Measurements from ENCODE around the gene CCDC171.

CCDC171 gene

DNA sequence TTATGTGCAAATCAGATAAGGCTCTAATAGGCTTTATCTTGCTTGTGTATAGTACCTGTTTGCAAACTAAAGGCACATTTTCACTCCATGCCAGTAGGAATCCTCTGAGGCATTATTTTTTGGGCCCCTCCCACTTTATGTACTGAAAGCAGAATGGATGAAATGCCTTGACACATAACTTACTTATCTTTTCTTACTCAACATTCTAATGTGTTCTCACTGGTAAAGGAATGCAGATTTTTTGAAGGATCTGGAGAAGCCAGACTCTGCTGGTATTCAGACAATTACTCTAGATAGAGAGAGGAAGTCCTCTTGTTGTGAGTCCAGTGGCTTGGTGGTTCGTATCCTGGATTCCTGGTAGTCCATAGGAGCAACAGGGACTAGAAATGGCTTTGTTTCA, 336.7 kb downstream of the CCDC171 start:
- no peak for DNase-seq

DNA sequence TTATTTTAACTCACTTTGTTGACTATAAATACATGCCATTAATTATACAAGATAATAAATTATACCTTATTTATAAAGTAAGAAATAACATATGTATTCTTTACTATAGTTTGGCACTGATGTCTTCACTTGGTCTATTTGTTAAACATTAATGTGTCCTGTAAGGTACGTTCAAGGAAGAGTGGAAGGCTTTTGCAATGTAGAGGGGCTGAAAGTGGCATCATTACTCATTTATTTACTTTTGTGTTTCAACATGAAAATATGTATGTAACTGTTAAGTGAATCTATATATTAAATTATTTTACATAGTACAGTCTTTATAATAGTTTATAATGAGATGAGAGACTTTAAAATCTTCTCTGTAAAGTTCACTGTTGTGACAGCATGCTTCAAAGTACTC, 348.7 kb downstream of the CCDC171 start:
- no peak for DNase-seq

DNA sequence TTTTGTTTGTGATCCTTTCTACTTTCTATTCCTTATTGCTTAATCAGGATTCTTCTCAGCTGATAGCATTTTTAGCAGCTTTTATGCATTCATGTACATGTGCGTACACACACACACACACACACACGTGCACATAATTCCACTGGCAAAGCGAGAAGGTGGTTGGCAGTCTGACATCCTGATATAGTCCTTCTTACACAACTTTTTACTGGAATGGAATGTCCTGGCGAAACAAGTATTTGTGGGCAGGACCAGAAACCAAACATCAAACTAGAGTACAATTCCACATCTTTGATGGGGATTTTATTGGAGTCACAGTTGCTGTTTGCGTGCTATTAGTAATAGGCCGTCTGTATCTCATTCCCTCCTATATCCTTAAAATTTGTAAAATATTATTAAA, 356.5 kb downstream of the CCDC171 start:
- no peak for DNase-seq

DNA sequence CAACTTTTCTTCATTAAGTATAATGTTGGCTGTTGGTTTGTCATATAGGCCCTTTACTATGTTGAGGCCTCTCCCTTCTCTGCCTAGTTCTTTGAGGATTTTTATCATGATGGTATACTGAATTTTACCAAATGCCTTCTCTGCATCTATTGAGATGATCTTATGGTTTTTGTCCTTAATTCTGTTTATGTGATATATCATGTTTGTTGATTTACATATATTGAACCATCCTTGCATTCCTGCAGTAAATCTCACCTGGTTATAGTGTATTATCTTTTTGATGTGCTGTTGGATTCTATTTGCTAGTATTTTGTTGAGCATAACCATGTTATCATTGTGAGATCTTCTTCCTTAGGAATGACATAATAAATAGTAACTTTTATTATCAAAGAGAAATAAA, 362.9 kb downstream of the CCDC171 start:
- DNase-seq, result no peak

DNA sequence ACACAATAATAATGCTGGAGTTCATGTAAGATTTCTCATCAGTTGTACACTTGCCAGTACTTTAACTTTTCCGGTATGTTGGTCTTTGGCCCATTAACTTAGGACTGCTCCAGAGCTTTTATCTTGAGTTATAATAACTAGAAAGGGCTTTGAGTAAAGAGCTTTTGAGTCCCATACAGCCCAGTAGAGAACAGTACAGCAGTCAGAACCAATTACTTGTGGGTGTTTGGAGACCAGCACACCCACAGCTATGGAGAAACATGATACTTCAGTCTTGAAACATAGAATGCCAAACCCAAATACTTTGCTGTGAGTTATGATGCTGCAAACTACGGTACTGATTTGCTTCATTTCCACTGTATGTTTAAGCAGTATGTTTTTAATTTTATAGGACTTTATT, 374.3 kb downstream of the CCDC171 start:
- DNase-seq, result no peak

- DNase-seq, result no peak
Measured at GRCh38 chr9:15935661-15936305, 382.9 kb downstream of the CCDC171 start.

GRCh38 chr9:15936306-15936921, 383.6 kb downstream of the CCDC171 start:
- no peak for DNase-seq

- no peak for DNase-seq
Measured at GRCh38 chr9:15942831-15943424, 390.1 kb downstream of the CCDC171 start.

DNA sequence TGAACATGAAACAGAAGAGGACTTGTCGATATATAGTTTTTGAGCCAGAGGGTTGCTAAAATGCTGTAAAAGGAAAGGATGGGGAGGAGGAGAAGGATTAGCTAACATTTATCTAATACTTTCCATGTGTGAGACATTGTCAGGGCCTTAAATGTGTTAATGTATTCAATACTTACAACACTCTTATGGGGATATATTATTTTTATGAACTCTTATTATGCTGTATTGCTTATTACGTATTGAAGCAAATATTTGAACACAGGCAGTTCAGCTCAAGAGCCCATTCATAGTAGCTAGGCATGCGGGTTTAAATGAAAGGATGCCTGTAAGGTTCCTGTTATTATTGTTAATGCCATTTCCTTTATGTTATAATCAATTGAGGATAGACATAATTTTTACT, 391.5 kb downstream of the CCDC171 start:
- DNase-seq, result no peak

- no peak for DNase-seq
Measured at GRCh38 chr9:15959663-15960062, 406.8 kb downstream of the CCDC171 start.

GRCh38 chr9:15961217-15961616, 408.4 kb downstream of the CCDC171 start:
- no peak for DNase-seq

- DNase-seq, result no peak
Measured at GRCh38 chr9:15965246-15965745, 412.5 kb downstream of the CCDC171 start.

DNA sequence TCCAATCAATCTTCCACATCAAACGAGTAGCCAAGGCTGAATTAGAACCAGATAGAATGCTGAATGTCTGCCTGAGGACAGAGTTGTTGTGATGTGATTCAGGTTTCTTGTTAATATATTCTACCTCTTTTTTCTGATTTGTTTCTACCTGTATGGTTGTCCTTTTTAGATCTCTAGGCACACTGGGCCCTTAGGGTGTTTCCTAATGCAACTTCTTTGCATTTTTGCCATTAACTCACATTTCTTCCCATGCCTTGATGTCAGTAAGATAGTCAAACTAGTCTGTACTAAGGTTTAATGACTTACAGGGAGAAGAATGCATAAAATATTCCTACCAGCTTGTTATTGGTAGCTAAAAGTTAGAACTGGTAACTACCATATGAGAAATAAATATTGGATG, 413.6 kb downstream of the CCDC171 start:
- no peak for DNase-seq

GRCh38 chr9:15967068-15967467, 414.2 kb downstream of the CCDC171 start:
- DNase-seq, result no peak

GRCh38 chr9:15972760-15973159, 419.9 kb downstream of the CCDC171 start:
- no peak for DNase-seq

DNA sequence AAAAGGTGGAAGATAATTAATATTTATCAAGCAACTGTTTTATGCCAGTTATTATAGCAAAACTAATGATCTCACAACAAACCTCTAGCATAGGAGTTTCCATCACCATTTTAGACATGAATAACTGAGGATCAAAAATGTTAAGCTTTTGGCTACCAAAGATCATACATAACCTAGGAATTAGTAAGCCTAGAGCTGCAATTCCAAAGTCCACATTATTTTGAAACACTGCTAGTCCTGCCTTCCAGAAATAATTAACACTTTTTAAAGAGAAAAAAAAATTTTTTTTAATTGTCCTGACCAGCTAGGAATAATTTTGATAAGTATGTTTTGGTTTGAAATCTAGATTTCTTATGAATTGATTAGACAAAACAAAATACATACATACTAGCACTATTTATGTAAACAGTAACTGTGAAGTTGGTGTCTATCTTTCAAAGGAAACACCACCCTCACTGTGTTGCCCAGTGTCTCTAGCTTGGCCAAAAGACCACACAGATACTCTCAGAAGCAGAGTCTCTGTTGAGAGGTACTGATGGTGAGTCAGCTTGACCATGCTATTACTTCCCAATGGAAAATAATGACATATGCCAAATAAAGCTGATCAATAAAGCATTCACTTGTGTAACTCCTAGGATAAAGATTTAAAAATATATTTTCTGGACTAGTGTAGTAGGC, 422.4 kb downstream of the CCDC171 start:
- no peak for DNase-seq

GRCh38 chr9:15977438-15977837, 424.6 kb downstream of the CCDC171 start:
- no peak for DNase-seq

DNA sequence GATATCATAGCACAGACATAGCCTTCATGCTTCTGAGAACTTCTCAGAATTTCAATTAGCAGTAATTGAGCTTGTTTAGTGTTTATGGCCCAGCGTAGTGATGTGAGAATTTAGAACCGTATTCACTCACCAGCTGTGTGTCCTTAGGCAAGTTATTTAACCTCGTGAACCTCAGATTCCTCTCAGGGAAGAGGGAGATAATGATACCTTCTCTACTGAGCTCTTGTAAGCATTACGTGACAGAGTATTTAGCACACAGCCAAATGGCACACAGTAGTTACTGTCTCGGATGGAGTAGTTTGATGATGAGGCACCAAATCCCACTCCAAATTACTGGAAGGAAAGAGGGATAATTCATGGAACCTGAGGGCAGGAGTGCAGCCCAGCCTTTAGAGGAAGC, 429.3 kb downstream of the CCDC171 start:
- DNase-seq, result no peak

DNA sequence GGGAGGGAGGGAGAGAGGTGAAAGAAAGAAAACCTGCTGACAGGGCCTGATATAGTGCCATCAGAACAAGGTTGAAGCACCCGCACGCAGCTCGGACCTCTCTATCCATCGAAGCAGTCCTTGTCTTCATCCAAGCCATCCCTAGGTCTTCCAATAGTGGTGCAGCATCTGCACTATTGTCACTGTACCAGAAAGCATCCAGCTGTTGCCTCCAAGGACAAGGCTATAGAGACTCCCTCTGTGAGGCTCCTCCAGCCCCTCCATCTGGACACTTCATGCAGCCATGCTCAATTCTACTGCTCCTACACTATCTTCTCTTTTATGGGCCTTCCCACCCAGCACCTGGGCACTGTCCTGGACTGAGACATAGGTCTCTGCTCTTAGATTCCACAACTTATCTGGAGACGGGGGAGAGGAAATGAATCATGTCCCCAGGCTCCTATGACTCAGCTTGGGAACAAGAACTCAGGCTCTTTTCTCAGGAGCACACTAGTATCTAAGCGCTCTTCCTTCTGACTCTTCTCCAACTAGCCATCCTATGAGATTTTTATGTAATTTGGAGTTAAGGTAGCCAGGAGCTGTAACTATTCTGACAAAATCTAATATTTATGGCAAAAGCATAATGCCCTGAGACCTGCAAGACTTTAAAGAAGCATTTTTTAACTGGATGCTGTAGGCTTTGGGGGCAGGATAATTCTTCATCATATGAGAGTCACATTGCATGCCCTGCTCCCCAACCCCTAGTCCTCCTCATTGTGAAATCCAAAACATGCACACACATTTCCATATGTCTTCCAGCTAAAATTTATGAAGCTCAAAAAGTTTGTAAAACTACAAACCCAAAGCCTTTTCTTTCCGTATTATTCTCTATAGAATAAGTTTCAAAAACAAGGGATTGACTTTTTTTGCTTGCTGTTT, 446.8 kb downstream of the CCDC171 start:
- DNase-seq, result no peak

DNA sequence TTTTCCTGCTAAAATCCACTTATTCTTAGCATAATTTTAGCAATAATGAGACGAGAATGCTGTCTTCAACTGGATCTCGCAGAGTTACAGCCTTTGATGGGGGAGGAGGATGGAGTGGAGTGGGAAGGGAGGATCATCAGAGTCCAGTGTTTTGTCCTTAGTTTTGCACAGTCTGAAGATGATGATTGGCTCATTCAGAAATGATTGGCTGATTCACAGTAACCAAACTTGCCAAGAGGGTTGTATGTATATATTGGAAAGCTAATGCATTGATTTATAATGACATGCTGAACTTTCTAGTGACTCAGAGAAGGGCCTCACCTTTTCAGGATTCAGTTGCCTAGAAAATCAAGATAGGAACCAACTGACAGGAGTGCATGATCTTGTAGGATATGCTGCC, 448.0 kb downstream of the CCDC171 start:
- no peak for DNase-seq

DNA sequence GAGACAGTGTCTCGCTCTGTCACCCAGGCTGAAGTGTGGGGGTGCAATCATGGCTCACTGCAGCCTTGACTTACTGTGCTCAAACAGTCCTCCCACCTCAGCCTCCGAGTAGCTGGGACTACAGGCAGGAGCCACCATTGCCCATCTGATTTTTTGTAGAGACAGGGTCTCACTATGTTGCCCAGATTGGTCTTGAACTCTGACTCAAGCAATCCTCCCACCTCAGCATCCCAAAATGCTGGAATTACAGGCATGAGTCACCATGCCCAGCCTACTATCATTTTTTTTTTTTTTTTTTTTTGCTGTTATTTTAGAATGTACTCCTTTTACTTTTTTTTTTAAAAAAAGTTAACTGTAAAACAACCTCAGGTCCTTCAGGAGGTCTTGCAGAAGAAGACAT, 449.0 kb downstream of the CCDC171 start:
- no peak for DNase-seq

- DNase-seq, result no peak
Measured at GRCh38 chr9:16002816-16003215, 450.0 kb downstream of the CCDC171 start.

DNA sequence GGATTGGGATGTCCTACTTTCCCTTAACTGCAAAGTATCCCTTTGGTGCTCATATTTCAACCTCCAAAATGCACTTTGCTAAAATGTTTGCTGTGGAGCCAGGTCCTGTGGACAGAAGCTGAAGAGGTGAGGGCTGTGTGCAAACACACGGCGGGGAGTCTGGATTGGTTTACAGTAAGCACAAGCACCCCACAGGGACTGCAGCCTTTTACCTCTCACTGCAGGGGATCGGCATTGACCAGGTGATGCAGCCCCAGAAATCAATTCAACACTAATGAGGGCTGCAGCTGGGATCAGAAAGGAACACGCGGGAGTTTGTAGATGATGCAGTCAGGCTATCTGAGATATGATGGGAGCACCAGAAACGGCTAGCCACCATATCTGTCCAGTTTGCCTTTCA, 450.9 kb downstream of the CCDC171 start:
- DNase-seq, result no peak

Data from AML-193 (cell line).